ENCODE results near the gene IL1RAP. TPM values are rescaled to one million over a fixed set of nuclear protein-coding genes. Genes with fewer than 3 reads are reported as not detected.
A peak's percentile ranks its signal among the peaks of the same experiment; 100 is the strongest.

Gene IL1RAP
- total RNA-seq, 1 experiment from 2014 or later: 62.0 TPM

DNA sequence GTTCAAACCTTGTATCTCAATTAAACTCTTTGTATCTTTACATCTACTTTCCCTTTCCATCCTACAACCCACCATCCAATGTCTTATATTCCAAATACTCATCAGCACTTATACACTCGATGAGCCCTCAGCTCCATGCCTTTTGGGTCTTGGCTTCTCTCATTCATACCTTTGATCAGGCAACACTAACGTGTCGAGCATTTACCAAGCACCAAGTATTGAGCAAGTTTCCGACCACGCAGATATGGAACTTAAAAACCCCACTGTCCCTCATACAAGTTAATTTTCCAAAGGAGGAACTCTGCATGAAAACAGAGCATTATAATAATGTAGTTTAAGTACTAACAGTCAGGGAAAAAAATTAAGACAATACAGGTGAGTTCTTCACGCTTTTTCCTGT lies 102.8 kb downstream of the IL1RAP start:
- POLR2A ChIA-PET: interaction anchor here (1.4 kb wide), 1 partner anchor 102 kb away, joined by 6 read pairs; the partner anchor contains the start of gene IL1RAP
- no peak overlapping the region for H3K27ac Mint-ChIP-seq (ENCODE audit: low read depth, unreplicated experiment)

DNA sequence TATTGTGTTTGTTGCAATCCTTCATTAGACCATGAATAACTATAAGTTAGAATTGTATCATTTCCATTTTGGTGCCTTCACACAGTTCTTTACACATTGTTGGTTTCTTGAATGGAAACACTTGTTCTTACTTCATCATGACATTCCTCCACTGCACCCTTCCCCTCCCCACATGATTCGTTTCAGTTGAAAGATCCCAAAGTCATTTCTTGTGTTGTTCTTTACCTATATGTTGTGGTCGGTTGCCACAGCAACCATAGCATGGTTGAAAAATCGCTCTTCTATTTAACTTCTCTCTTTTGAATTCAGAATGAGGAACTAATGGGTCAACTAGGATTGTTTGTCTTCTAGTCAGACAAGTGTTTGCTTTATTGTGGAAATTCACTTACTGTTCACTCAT lies 103.3 kb downstream of the IL1RAP start:
- POLR2A ChIA-PET: interaction anchor here (1.6 kb wide), 1 partner anchor 9 kb away, joined by 4 read pairs; no protein-coding TSS in a partner anchor

More for the DNA sequence above, 102.8 kb downstream of the IL1RAP start:
- H3K36me3 Mint-ChIP-seq (ENCODE audit: insufficient read depth, unreplicated experiment): peaks cover under 1% of the 10 kb centered on the region
- TF ChIP-seq, protein P1, sequence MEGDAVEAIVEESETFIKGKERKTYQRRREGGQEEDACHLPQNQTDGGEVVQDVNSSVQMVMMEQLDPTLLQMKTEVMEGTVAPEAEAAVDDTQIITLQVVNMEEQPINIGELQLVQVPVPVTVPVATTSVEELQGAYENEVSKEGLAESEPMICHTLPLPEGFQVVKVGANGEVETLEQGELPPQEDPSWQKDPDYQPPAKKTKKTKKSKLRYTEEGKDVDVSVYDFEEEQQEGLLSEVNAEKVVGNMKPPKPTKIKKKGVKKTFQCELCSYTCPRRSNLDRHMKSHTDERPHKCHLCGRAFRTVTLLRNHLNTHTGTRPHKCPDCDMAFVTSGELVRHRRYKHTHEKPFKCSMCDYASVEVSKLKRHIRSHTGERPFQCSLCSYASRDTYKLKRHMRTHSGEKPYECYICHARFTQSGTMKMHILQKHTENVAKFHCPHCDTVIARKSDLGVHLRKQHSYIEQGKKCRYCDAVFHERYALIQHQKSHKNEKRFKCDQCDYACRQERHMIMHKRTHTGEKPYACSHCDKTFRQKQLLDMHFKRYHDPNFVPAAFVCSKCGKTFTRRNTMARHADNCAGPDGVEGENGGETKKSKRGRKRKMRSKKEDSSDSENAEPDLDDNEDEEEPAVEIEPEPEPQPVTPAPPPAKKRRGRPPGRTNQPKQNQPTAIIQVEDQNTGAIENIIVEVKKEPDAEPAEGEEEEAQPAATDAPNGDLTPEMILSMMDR (IDR thresholded peaks at IDR 0.05; ENCODE audit: unreplicated experiment): no peak
- no peaks in the 10 kb centered on the region for H3K4me1 Mint-ChIP-seq (ENCODE audit: insufficient read depth, unreplicated experiment)
- no peaks in the 10 kb centered on the region for H3K27me3 Mint-ChIP-seq (ENCODE audit: insufficient read depth, unreplicated experiment)
- no peak overlapping the region for H3K4me3 Mint-ChIP-seq (ENCODE audit: unreplicated experiment)
- no TSS peak for BruUV-seq (replicated peaks)
- intact Hi-C loops (cut with micrococcal nuclease): no loop called here
- DNase-seq (ENCODE audit: unreplicated experiment): no peak
- CTCF ChIA-PET: no interaction called here
- no peaks in the 10 kb centered on the region for H3K9me3 Mint-ChIP-seq (ENCODE audit: unreplicated experiment)

DNA sequence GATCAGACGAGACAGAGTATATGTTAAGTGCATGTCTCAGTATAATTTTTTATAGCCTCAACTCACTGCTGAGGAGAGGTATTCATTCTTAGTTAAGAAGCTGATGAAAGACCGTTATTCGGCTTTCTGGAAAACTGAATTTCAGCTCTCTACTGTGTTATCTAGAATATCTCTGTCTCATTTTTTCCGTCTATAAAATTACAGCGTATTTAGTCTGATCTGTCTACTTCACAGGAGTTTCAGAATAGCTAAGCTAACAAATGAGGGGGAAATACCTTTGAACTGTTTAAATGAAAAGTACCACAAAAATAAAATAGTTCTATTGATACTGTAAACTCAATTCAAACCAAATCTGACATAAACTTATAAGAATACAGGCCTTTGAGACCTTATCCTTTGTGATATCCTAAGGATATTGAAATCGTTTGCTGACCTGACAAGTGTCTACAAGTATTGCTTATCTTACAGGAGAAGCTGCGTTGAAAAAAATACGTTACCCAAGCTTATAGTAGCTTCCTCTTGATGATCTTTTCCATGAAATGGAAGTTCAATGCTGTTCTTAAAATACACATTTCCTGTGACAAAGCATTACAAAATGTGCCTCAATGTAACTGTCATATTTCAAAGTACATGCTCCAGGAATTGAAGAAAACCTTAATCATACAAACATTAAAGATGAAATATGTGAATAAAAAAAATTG lies 104.6 kb downstream of the IL1RAP start:
- Mint-ChIP-seq H3K27ac (ENCODE audit: low read depth, unreplicated experiment) (no peak overlapping the region), H3K27me3 (ENCODE audit: insufficient read depth, unreplicated experiment) (no peaks in the 10 kb centered on the region), H3K36me3 (ENCODE audit: insufficient read depth, unreplicated experiment) (peaks cover 16% of the 10 kb centered on the region), H3K9me3 (ENCODE audit: unreplicated experiment) (no peaks in the 10 kb centered on the region), H3K4me1 (ENCODE audit: insufficient read depth, unreplicated experiment) (no peaks in the 10 kb centered on the region), H3K4me3 (ENCODE audit: unreplicated experiment) (no peak overlapping the region)
- TF ChIP-seq, protein P1 (IDR thresholded peaks at IDR 0.05; ENCODE audit: unreplicated experiment): no peak
- intact Hi-C loops (cut with micrococcal nuclease): no loop called here
- CTCF ChIA-PET: interaction anchor here (0.6 to 0.7 kb wide), 3 partner anchors 9 to 729 kb away, joined by 3 to 4 read pairs (median 3); no protein-coding TSS in a partner anchor
- BruUV-seq (replicated peaks): no TSS peak
- DNase-seq (ENCODE audit: unreplicated experiment): no peak
- POLR2A ChIA-PET: interaction anchor here (0.6 to 1.6 kb wide), 6 partner anchors 9 to 561 kb away, joined by 3 to 4 read pairs (median 4); no protein-coding TSS in a partner anchor

More for the DNA sequence above, 103.3 kb downstream of the IL1RAP start:
- CTCF ChIA-PET: no interaction called here
- Mint-ChIP-seq H3K36me3 (ENCODE audit: insufficient read depth, unreplicated experiment) (peaks cover 6% of the 10 kb centered on the region), H3K4me1 (ENCODE audit: insufficient read depth, unreplicated experiment) (no peaks in the 10 kb centered on the region), H3K4me3 (ENCODE audit: unreplicated experiment) (no peak overlapping the region), H3K27ac (ENCODE audit: low read depth, unreplicated experiment) (no peak overlapping the region), H3K9me3 (ENCODE audit: unreplicated experiment) (no peaks in the 10 kb centered on the region), H3K27me3 (ENCODE audit: insufficient read depth, unreplicated experiment) (no peaks in the 10 kb centered on the region)
- intact Hi-C loops (cut with micrococcal nuclease): no loop called here
- TF ChIP-seq, protein P1 (IDR thresholded peaks at IDR 0.05; ENCODE audit: unreplicated experiment): no peak
- no TSS peak for BruUV-seq (replicated peaks)
- no peak for DNase-seq (ENCODE audit: unreplicated experiment)

DNA sequence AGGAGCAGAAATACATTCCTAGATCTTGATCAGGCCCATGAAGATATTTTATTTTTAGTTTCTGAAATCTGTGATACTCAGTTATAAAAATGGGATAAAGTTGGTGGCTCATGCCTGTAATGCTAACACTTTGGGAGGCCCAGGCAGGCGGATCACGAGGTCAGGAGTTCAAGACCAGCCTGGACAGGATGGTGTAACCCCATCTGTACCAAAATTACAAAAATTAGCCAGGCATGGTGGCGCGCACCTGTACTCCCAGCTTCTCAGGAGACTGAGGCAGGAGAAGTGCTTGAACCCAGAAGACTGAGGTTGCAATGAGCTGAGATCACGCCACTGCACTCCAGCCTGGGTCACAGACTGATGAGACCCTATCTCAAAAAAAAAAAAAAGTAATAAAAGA lies 105.5 kb downstream of the IL1RAP start:
- H3K36me3 Mint-ChIP-seq (ENCODE audit: insufficient read depth, unreplicated experiment): peaks cover 23% of the 10 kb centered on the region
- ChIA-PET POLR2A (interaction anchor here (0.9 to 1.5 kb wide), 2 partner anchors 8 to 9 kb away, joined by 3 to 4 read pairs; no protein-coding TSS in a partner anchor), CTCF (interaction anchor here (0.6 to 0.7 kb wide), 2 partner anchors 449 to 450 kb away, joined by 3 to 6 read pairs; no protein-coding TSS in a partner anchor)
- TF ChIP-seq, protein P1 (IDR thresholded peaks at IDR 0.05; ENCODE audit: unreplicated experiment): no peak
- peak overlapping the region; percentile 32 for H3K27ac Mint-ChIP-seq (ENCODE audit: low read depth, unreplicated experiment)
- no peak overlapping the region for H3K4me3 Mint-ChIP-seq (ENCODE audit: unreplicated experiment)
- no peaks in the 10 kb centered on the region for H3K4me1 Mint-ChIP-seq (ENCODE audit: insufficient read depth, unreplicated experiment)
- no peaks in the 10 kb centered on the region for H3K27me3 Mint-ChIP-seq (ENCODE audit: insufficient read depth, unreplicated experiment)
- no peak for DNase-seq (ENCODE audit: unreplicated experiment)
- intact Hi-C loops (cut with micrococcal nuclease): no loop called here
- no TSS peak for BruUV-seq (replicated peaks)
- no peaks in the 10 kb centered on the region for H3K9me3 Mint-ChIP-seq (ENCODE audit: unreplicated experiment)
